ENCODE results near the gene LIG1.
A peak's percentile ranks its signal among the peaks of the same experiment; 100 is the strongest.

The LIG1 gene

GRCh38 chr19:48203222-48203793 is 33.2 kb upstream of the LIG1 start (continued):
- no peak for TF ChIP-seq SALL2 (tag by site-specific recombination; IDR thresholded peaks at IDR 0.05; ENCODE audit: borderline replicate concordance)
- TF ChIP-seq KLF8 (tag by site-specific recombination; IDR thresholded peaks at IDR 0.05) = no peak
- no peak for TF ChIP-seq ZNF76 (tag by site-specific recombination; IDR thresholded peaks at IDR 0.05; ENCODE audit: borderline replicate concordance, low read depth)
- 0 out of 2 replicates have a peak, but pooled peaks have one; percentile 59 for TF ChIP-seq MYNN (tag by site-specific recombination; IDR thresholded peaks at IDR 0.05; ENCODE audit: borderline replicate concordance)
- no peak for TF ChIP-seq KLF1 (tag by site-specific recombination; IDR thresholded peaks at IDR 0.05)
- no peak for TF ChIP-seq ZNF571 (tag by site-specific recombination; IDR thresholded peaks at IDR 0.05)
- TF ChIP-seq ZSCAN5A (tag by site-specific recombination; IDR thresholded peaks at IDR 0.05) = no peak
- no peak for TF ChIP-seq ZNF280D (tag by site-specific recombination; IDR thresholded peaks at IDR 0.05)
- TF ChIP-seq PRDM10 (tag by site-specific recombination; IDR thresholded peaks at IDR 0.05) = no peak
- no peak for TF ChIP-seq ZEB2 (tag by site-specific recombination; IDR thresholded peaks at IDR 0.05)
- TF ChIP-seq ZNF362 (tag by site-specific recombination; IDR thresholded peaks at IDR 0.05) = peak; percentile 57; the same call in 1 of the 2 replicates
- no peak for TF ChIP-seq EGR2 (tag by site-specific recombination; IDR thresholded peaks at IDR 0.05; ENCODE audit: low read depth)
- no peak for TF ChIP-seq ZNF311 (tag by site-specific recombination; IDR thresholded peaks at IDR 0.05; ENCODE audit: borderline replicate concordance)
- no peak for TF ChIP-seq ZNF266 (tag by site-specific recombination; IDR thresholded peaks at IDR 0.05; ENCODE audit: low read depth)

GRCh38 chr19:48196933-48197665 is 27.0 kb upstream of the LIG1 start:
- Histone ChIP-seq H3K4me3 (ENCODE audit: low read depth, low read length) (no peak overlapping the region), H3K36me3 (ENCODE audit: control insufficient read depth in 2 of 2, insufficient read depth in 1 of 2, low read length in 2 of 2) (peaks cover 0 to 8% of the 10 kb centered on the region in 2 experiments; a peak in 2 of 3 replicates), H3K9me3 (ENCODE audit: control insufficient read depth, insufficient read depth, low read depth, low read length) (no peaks in the 10 kb centered on the region), H3K27ac (ENCODE audit: extremely low read depth, low read depth, low read length) (no peak overlapping the region), H3K4me1 (ENCODE audit: control insufficient read depth, insufficient read depth, low read length) (0 out of 2 replicates have a peak, but pooled peaks cover 2% of the 10 kb centered on the region)
- CTCF ChIA-PET = interaction anchor here (1.9 kb wide), 1 partner anchor 70 kb away, joined by 7 read pairs; no protein-coding TSS in a partner anchor
- POLR2A ChIA-PET = interaction anchor here (0.6 kb wide), 1 partner anchor 157 kb away, joined by 3 read pairs; no protein-coding TSS in a partner anchor
- no peak for TF ChIP-seq ZNF585B (tag by site-specific recombination; IDR thresholded peaks at IDR 0.05)
- TF ChIP-seq RBAK (tag by site-specific recombination; IDR thresholded peaks at IDR 0.05) = no peak
- no peak for TF ChIP-seq ZNF423 (tag by site-specific recombination; IDR thresholded peaks at IDR 0.05)
- TF ChIP-seq ZNF138 (tag by site-specific recombination; IDR thresholded peaks at IDR 0.05; ENCODE audit: borderline replicate concordance) = no peak
- no peak for TF ChIP-seq ZNF664 (tag by site-specific recombination; IDR thresholded peaks at IDR 0.05)
- no peak for TF ChIP-seq PATZ1 (tag by site-specific recombination; IDR thresholded peaks at IDR 0.05)
